ENCODE data around the gene ADNP2.
"Not testable (repeated sequence)": the region's sequence is repeated elsewhere in the genome, so short reads cannot be mapped to it uniquely, and the experiment has no call there.

ADNP2 gene

DNA sequence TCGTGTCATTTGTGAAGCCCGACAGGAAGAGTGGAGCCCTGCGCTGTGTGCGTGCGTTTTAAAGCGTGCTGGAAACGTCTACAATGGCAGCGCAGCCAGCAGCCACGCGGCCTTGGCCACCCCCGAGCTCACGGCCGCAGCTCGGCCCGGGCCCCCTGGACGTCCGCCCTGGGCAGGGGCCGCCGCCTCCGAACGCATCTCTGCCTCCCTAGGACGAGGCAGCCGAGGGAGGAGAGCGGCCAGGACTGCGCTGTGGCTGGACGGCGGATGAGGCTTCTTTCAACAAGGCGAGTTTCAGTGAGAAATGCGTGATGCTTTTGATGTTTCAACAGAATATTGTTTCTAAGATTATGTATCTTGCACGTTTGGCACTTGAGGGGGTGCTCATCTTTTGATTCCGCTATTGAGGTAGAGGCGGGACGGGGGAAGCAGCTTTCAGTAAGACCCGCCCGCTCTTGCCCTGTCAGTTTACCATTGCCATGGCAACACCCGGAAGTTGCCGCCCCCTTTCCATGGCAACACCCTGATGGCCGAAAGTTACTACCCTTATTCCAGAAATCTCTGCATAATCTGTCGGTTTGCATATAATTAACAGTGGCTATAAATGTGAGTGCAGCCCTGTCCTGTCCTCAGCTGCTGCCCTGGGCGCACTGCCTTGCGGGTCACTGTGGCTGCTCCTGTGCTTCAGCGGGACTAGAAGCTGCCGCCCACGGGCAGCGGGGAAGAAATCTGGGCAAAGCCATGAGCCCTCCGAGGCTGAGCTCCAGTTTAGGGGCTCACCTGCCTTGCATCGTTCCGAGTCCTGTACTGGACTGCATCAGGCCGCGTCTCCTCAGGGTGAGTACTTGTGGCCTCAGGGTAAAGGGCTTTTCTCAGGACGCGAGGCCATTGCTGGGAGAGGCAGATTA is 38.6 kb downstream of the ADNP2 start:
- peak; percentile 62 to 68 for DNase-seq (ENCODE audit: low read depth in 2 of 2)

DNA sequence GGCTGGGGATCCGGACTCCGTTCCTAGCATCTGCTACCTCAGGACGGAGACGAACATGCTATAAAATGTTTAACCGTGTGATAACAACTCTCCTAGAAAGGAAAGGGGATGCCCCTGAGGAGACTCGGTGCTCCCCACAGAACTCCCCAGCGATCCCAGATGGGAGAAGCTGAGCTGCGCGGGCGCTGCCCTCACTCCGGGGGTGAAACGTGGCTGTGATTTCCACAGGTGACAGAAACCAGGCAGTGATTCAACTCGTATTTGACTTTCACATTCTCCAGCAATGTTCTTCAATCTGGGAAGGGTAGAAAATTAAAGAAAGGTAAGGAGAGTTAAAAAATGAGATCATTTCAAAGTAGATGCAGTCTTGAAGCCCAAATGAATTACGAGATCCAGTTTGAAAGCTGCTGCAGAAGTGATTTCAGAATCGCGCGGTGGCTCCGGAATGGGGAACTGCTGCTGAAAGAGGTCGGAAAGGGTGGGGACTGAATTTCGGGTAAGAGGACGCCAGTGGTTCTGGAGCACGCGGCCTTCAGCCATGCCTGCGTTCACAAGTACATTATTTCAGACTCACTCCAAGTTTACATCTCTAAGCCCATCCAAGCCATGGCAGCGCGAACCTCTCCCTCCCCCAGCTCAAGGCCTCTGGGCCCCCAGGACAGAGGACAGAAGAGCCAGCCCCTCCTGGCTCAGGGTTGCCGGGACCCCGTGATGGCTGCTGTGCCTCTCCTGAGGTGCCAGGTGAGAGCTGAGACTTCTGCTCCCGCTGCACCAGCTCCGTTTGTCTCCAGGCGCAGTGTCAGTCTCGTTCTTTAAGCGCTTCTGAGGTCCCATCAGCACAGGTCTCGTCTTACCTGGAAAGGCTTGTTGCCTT is 39.5 kb downstream of the ADNP2 start:
- DNase-seq (ENCODE audit: low read depth in 2 of 2) = no peak

DNA sequence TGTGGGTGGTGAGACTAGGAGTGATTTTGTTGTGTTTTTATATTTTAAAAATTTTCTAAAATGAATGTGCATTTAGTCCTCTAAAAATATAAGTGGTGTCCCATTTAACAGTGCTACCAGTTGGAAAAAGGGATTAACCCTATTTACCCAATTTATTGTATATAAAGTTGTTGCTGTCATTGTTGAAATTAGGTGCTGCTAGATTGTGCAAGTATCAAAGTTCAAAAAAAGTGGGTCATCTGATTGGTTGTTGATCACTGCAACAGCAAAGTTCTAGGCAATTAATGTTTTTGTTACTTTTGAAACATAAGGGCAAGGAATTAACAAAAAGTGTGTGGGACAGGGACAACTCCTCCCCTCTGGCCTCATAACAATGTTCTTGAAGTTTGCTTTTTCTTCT is 40.6 kb downstream of the ADNP2 start:
- DNase-seq (ENCODE audit: low read depth in 2 of 2) = no peak

DNA sequence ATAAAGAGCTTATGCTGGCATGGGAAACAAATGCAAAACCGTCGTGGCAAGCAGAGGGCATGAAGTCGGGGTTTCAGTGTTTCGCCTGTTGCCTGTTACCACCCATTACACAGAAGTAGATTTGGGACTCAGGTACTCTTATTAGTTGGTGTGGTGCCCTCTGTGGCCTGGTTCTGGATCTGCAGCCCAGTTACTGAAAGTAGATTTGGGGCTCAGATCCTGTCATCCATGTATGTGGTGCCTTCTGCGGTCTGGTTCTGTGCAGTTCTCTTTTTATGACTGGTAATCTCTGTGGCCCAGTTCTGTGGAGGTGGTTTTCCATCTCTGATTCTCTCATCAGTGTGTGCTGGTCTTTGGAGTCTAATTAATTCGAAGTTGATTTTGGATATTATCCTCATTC is 45.2 kb downstream of the ADNP2 start:
- peak; percentile 28 to 38 for DNase-seq (ENCODE audit: low read depth in 2 of 2)

DNA sequence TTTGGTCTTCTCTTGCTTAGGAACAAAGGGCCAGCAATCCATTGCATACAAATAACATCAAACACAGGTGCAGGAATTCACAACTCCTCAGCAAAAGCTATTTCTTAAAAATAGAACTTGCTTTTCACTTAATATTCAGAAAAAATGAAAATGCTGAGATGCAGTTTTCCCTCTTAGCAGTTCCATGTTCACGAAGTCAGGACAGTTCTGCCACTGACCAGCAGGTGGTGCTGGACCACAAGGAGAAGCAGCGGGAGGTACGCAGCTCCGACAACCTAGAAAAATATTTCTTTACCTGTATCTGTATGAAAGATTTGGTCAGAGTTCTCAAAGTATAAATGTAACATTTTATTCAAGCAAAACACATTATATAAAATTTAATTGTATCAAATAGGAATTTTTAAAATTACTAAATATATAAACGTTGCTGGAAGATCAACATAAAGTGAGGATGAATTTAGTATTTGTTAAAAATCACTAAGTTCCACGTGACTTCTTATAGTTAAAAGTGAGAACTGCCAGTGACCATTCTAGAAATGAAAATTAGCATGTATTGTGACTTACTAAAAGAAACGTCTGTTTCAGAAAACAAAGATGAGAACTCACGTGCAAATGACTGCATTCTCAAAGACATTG is 48.8 kb downstream of the ADNP2 start:
- peak; percentile 40 to 69 for DNase-seq (ENCODE audit: low read depth in 2 of 2)

DNA sequence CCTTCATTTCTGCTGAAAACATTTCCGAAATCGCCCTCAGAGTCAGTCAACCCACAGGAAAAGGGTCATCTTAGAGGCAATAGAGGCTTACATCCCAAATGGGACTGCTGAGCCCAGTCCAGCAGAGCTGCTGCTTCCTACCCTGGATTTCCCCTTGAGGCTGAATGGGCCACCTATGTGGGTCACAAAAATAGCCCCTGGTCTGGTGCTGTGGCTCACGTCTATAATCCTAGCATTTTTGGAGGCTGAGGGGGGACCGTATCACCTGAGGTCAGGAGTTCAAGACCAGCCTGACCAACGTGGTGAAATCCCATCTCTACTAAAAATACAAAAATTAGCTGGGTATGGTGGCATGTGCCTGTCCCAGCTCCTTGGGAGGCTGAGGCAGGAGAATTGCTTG is 49.3 kb downstream of the ADNP2 start:
- DNase-seq (ENCODE audit: low read depth in 2 of 2) = no peak

DNA sequence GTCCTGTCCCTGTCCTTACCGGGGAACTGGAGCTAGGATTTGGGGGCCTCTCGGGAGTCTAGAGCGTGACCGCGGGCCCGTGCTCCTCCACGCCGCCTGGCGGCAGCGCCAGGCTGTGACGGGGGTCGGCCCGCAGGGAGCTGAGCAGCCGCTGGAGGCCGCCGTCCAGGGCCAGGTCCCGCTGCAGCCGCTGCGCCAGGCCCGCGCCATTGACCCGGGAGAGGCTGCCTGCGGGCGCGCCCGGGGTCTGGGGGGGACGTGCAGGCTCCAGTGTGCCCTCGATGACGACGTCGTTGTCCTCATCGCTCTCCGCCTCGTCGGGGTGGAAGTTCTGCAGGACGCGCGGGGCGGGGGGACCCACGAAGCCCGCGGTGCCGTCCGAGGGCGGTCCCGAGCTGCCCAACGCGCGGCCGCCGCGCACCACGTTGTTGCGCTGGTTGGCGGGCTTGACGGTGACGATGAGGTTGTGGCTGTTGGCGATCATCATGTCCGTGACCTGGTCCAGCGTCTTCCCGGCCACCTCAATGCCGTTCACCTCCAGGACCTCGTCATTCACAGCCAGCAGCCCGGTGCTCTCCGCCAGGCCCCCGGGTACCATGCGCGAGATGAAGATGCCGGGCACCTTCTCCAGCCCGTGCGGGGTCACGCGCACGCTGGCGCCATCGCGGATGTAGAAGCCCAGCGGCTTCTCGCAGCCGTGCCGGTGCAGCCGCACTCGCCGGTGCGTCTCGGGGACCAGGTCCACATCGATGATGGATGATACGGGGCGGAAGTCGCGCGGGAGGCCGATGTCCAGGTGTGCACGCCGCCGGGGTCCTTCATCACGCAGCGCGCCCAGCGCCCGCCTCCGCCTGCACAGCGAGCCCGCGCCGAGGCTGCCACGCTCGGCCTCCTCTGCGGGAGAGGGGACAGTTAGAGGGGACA is 50.9 kb downstream of the ADNP2 start:
- DNase-seq (ENCODE audit: low read depth in 2 of 2) = peak in 1 of 2 donors; percentile 29

DNA sequence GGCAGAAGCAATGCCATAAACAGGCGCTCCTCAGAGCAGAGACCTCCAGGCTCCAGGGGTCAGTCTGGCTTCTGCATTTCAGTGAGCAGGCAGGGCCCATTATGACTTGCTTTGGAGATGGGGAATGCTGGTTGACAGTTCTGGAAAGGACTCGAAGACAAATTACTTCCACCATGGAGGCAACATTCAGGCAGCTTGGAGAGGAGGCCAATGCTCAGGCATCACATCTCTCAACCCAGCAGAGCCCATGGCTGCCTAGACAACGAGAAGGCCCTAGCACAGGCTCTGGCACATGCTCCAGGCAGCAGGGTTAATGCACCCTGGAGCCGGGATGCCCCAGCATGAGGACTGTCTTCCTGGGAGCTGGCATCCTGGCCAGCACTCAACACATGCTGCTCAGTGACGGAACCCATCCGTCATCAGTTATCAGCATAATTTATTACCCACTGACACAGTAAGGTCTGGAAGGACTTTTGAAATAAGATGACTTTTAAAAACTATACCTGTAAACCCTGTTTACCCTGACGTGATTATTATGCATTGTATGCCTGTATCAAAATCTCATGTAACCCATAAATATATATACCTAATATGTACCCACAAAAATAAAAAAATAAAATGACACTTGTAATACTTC is 52.8 kb downstream of the ADNP2 start:
- no peak for DNase-seq (ENCODE audit: low read depth in 2 of 2)

DNA sequence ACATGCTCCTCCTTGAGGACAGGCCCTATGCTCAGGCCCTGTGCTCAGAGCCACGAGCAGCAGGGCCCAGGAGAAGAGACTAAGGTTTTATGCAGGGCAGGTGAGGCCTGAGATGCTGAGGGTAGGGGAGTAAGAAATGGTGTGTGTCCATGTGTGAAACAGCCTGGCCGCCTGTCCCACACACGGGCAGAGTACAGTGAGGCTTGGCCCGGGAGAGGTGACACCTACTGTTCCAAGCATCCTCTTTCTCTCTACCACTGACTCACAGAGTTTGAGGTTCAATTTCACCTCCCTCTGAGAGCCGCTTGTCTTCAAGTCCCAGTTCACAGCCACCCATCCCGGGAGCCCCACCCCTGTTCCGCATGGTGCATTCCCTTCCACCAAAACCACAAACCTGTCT is 54.1 kb downstream of the ADNP2 start:
- no peak for DNase-seq (ENCODE audit: low read depth in 2 of 2)

DNA sequence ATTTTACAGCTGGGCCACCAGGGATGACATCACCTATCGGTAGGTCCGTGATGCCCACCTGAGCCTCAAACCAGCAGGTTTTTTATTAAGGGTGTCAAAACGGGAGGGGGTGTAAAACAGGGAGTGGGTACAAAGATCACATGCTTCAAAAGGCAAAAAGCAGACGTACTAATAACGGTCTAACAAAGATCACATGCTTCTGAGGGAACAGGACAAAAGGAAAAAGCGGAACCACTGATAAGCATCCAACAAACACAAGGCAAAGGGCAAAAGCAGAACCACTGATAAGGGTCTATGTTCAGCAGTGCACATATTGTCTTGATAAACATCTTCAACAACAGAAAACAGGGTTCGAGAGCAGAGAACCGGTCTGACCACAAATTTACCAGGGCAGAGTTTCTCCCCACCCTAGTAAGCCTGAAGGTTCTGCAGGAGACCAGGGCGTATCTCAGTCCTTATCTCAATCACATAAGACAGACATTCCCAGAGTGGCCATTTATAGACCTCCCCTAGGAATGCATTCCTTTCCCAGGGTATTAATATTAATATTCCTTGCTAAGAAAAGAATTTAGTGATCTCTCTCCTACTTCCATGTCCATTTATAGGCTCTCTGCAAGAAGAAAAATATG is 55.8 kb downstream of the ADNP2 start:
- not testable (repeated sequence) for DNase-seq (ENCODE audit: low read depth in 2 of 2)

DNA sequence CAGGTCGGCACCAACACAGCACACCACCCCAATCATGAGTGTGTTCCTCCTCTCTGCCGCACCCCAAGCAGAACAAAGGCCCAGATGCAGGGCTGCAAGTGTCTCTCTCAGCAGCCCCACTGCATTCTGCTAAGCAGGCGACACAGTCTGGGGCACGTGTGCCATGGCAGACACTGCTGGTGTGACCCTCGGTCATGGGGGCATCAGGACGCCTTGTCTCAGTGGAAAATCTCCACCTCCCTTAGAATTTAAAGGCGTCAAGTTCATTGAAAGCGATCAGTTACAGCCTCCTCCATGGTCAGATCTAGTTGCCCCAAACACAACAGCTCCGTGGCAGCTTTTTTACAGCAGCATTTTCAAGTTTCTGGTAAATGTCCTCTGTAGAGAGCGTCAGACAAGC is 57.2 kb downstream of the ADNP2 start:
- no peak for DNase-seq (ENCODE audit: low read depth in 2 of 2)

DNA sequence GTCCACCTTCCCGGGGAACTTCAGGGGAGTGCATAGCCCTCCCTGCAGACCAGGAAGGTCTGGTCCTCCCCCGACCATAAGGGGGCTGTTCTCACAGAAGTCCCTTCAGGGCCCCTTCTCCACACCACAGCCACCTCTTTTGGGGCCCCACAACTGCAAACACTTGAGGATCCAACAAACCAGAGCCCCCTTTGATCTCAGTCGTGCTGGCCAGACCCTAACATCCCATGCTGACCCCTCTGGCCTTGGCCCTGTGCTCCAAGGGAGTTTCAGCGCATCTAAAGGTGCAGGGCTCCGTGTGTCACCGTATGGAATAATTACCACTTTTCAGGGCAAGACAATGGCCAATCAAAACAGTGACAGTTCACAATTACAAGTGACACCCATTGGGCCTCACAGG is 57.7 kb downstream of the ADNP2 start:
- no peak for DNase-seq (ENCODE audit: low read depth in 2 of 2)

DNA sequence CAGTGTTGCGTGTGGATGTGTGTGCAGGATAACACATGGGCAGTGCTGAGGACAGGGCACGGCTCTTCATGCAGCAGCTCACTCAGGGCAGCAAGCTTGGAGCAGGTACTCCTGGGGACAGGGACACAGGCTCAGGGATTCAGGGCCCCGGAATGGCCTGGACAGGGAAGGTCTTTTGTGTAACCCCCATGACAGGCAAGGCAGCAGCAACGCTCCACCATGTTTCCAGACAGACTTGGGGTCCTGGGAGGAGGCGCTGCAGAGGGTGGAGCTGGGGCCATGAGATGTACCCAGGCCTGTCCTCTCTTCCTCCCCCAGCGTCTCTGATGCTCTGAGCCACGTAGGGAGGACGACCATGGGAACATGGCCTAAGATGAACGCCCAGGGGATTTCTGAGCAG is 58.3 kb downstream of the ADNP2 start:
- no peak for DNase-seq (ENCODE audit: low read depth in 2 of 2)

DNA sequence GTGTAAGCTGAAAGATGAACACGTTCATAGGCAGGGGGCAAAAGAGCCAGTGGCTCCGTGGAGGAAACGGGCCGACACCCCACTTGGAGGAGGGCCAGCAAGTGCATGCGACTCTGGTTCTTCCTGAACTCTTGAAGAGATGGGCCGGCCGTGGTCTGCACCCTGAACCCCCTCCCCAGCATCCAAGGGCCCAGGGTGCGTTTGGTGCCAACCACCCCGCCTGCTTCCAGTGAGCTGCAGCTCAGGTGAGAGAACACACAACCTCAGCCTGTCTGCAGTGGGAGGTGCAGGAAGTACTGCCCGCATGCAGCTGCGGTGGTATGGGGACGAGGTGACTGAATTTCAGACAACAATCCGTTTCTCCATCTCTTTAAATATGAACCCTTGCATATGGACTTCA is 58.9 kb downstream of the ADNP2 start:
- DNase-seq (ENCODE audit: low read depth in 2 of 2) = no peak

DNA sequence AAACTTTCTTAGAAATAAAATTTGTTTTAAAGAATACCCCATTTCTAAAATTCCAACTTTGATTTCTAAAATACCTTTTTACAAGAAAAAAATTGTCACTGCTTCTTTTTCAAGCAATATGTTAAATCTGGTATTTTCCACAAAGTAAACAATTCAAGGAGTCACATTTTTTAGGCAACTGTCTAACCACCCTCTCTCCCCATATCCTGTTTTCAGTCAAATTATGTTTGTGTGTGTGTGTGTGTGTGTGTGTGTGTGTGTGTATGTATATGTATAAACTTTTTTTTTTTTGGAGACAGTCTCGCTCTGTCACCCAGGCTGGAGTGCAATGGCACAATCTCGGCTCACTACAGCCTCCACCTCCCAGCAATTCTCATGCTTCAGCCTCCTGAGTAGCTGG is 59.3 kb downstream of the ADNP2 start:
- DNase-seq (ENCODE audit: low read depth in 2 of 2) = no peak

DNA sequence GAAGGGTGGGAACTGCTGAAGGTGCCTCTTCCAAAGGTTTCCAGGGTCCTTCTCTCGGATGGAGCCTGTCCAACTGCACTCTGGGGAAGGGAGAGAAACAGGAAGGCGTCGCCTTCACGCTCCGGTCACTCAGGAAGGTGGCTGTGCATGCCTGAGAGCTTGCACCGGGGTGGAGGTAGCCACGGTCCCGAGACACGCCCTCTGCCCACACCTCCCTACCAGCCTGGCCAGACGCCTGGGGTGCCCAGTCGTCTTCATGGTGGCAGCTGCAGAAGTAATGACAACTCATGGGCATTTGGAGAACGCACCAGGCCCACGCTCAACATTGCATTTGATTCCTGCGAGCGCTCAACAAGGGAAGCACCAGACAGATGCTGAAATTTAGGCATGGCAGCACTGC is 59.9 kb downstream of the ADNP2 start:
- no peak for DNase-seq (ENCODE audit: low read depth in 2 of 2)

DNA sequence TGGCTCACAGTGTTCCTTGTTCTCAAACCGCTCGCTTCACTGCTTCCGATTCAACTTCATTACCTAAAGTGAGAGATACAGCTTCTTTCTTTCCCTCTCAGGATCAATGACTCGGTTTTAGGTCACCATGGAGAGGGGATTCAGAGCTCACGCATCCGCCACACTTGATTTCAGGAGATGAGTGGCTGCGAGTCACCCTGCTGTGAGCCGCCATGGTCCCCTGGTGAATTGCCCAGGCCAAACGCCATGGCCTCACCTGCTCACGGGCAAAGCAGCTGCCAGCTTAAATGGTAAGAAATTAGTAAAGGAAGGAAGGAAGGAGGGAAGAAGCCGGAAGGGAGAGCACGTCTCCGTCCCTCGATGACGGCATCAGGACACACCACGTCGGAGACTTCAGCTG is 60.5 kb downstream of the ADNP2 start:
- DNase-seq (ENCODE audit: low read depth in 2 of 2) = no peak

DNA sequence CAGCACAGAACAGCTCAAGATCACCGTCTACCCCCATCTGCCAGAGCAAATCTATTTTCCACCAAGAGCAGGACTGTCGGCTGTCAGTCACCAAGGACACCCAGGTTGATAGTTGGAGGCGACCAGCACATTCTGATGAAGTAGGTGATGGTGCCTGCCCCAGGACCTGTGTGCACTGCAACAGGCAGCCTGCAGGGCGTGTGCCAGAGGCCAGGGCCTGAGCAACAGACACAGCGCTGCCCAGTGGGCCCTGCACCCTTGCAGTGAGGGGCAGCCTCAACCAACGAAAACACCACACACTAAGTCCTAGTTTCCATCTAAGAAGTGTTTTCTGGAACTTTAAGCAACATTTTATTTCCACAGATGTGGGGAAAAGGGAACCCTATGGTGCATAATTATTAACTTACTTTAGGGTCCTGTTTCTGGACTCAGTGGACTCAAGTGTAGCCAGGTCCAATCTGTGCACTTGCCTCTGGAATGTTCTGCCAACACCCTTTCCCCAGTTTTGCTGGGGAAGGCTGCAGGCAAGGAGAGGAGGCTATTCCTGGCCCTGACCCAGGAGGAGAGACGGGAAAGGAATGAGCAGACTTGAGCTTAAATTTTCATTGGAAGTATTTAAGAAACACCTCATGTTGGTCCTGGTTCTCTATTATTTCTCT is 61.5 kb downstream of the ADNP2 start:
- no peak for DNase-seq (ENCODE audit: low read depth in 2 of 2)

DNA sequence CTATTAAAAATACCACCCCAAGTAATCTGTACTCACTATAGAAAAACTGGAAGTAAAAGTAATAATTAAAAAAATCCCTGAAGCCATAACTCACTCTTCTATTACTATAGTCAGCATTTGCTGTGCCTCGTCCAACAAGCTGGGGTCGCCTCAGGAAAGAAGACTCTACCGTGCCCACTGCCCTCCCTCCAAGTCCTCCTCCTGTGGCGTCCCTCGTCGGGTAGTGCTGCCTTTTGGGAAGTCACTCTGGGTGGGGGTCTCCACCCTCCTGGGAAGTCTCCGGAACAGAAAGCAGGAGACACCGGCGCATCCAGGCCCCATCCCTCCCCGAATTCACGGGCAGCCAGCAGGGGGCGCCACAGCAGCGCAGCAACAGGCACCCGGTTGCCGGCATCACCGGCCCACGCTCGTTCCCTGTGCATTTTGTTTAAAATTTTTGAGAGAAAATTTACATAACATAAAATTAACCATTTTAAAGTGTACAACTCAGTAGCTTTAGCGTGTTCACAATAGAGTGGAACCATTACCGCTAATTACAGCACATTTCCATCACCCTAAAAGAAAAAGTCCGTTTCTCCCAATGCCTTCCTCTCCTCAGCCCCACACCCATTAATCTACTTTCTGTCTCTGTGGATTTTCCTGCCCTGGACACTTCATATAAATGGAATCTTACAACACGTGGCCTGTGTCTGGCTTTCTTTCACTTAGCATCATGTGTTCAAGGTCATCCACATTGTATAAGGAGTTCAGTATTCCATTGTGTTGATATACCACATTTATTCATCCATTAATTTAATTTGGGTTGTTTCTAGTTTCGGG is 62.2 kb downstream of the ADNP2 start:
- DNase-seq (ENCODE audit: low read depth in 2 of 2) = peak; percentile 17 to 40
